ENCODE measurements around the gene EXOC7. TPM values are rescaled to one million over a fixed set of nuclear protein-coding genes. Genes with fewer than 3 reads are reported as not detected.

The EXOC7 gene
- total and polyA plus RNA-seq, 12 donors: 37.9 to 97.5 (median 82.1) TPM

GRCh38 chr17:76094046-76094445, 9.5 kb downstream of the EXOC7 start:
- H3K4me3 ChIP-seq: no peak overlapping the region
- H3K4me1 ChIP-seq: peaks cover 0 to 8% (median 0%) of the 10 kb centered on the region in 9 donors
- H3K36me3 ChIP-seq: peaks cover 0 to 100% (median 67%) of the 10 kb centered on the region in 9 donors
- no peaks in the 10 kb centered on the region for H3K27me3 ChIP-seq
- 86 to 94% methylated on average over 11 of the region's 11 CpGs for WGBS, 2 donors
- TF ChIP-seq CTCF (IDR thresholded peaks at IDR 0.05): no peak
- intact Hi-C loops (cut with DNase I): no loop called here
- H3K9me3 ChIP-seq: no peaks in the 10 kb centered on the region
- no peak for ATAC-seq
- no peak for DNase-seq
- no peak overlapping the region for H3K27ac ChIP-seq

GRCh38 chr17:76092526-76093413, 10.8 kb downstream of the EXOC7 start:
- no peak overlapping the region for H3K27ac ChIP-seq
- TF ChIP-seq CTCF (IDR thresholded peaks at IDR 0.05): no peak
- H3K27me3 ChIP-seq: no peaks in the 10 kb centered on the region
- H3K9me3 ChIP-seq: no peaks in the 10 kb centered on the region
- ATAC-seq: no peak
- peaks cover 0 to 100% (median 78%) of the 10 kb centered on the region in 9 donors for H3K36me3 ChIP-seq
- no peak for DNase-seq
- WGBS, 2 donors: 94% methylated on average over 20 of the region's 20 CpGs
- intact Hi-C loops (cut with DNase I): no loop called here
- H3K4me3 ChIP-seq: no peak overlapping the region
- H3K4me1 ChIP-seq: peaks cover 0 to 8% (median 0%) of the 10 kb centered on the region in 9 donors

- 68 to 75% methylated on average over 23 of the region's 23 CpGs for WGBS, 2 donors
- Histone ChIP-seq H3K36me3 (peaks cover 0 to 100% (median 77%) of the 10 kb centered on the region in 9 donors), H3K4me1 (peaks cover 0 to 8% (median 0%) of the 10 kb centered on the region in 9 donors), H3K27me3 (no peaks in the 10 kb centered on the region), H3K27ac (no peak overlapping the region), H3K4me3 (no peak overlapping the region), H3K9me3 (no peaks in the 10 kb centered on the region)
- intact Hi-C loops (cut with DNase I): no loop called here
- TF ChIP-seq CTCF (IDR thresholded peaks at IDR 0.05): no peak
- ATAC-seq: no peak
- DNase-seq: no peak
Observed at GRCh38 chr17:76091526-76092286, 11.9 kb downstream of the EXOC7 start.

GRCh38 chr17:76090517-76091129, 13.0 kb downstream of the EXOC7 start:
- H3K4me3 ChIP-seq: no peak overlapping the region
- DNase-seq: no peak
- H3K27ac ChIP-seq: no peak overlapping the region
- no peak for ATAC-seq
- H3K4me1 ChIP-seq: peaks cover 0 to 8% (median 0%) of the 10 kb centered on the region in 9 donors
- WGBS, 2 donors: 93% methylated on average over 17 of the region's 17 CpGs
- H3K9me3 ChIP-seq: no peaks in the 10 kb centered on the region
- H3K36me3 ChIP-seq: peaks cover 0 to 100% (median 75%) of the 10 kb centered on the region in 9 donors
- TF ChIP-seq CTCF (IDR thresholded peaks at IDR 0.05): no peak
- H3K27me3 ChIP-seq: no peaks in the 10 kb centered on the region
- intact Hi-C loops (cut with DNase I): no loop called here

Measured in heart right ventricle (tissue), 16 donors.